Transverse colon (tissue), 3 donors: ENCODE results near the gene RCE1.

Source experiments
- POLR2A ChIP-seq: fragments of 450-650 bp; IDR thresholded peaks from one replicate; pipeline ENCODE4 v1.6.1; 2016; ENCODE audit warnings: antibody characterized with exemption, mild to moderate bottlenecking, moderate library complexity
- TF ChIP-seq, protein P1 (sequence below), 5 experiments: fragments of 200-600 bp in 3 of 5; fragments of 450-650 bp in 2 of 5; sonication (generic) in 3 of 5; IDR thresholded peaks; 1 replicate in 2 of 5; 2 replicates in 3 of 5; pipeline ENCODE4 v1.5.1; 2016 to 2017; ENCODE audit warnings: antibody characterized with exemption in 5 of 5, inconsistent platforms in 3 of 5, mild to moderate bottlenecking in 2 of 5, moderate library complexity in 1 of 5

DNA sequence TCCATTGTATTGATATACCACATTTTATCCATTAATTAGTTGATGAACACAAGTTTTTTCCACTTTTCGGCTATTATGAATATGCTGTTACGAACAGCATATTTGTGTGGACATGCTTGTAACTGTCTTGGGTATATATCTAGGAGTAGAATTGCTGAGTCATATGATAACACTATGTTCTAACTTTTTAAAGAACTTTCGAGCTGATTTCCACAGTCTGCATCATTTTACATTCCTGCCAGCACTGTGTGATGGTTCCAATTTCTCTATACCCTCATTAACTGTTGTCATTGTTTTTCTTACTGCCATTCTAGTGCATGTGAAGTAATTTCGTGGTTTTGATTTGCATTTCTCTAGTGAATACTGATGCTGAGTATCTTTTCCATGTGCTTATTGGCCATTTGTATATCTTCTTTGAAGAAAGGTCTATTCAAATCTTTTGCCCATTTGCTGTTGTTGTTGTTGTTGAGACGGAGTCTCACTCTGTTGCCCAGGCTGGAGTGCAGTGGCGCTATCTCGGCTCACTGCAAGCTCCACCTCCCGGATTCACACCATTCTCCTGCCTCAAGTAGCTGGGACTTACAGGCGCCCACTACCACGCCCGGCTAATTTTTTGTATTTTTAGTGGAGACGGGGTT lies 7.4 kb upstream of the RCE1 start:
- TF ChIP-seq, protein P1, sequence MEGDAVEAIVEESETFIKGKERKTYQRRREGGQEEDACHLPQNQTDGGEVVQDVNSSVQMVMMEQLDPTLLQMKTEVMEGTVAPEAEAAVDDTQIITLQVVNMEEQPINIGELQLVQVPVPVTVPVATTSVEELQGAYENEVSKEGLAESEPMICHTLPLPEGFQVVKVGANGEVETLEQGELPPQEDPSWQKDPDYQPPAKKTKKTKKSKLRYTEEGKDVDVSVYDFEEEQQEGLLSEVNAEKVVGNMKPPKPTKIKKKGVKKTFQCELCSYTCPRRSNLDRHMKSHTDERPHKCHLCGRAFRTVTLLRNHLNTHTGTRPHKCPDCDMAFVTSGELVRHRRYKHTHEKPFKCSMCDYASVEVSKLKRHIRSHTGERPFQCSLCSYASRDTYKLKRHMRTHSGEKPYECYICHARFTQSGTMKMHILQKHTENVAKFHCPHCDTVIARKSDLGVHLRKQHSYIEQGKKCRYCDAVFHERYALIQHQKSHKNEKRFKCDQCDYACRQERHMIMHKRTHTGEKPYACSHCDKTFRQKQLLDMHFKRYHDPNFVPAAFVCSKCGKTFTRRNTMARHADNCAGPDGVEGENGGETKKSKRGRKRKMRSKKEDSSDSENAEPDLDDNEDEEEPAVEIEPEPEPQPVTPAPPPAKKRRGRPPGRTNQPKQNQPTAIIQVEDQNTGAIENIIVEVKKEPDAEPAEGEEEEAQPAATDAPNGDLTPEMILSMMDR (IDR thresholded peaks at IDR 0.05) = no peak
- TF ChIP-seq POLR2A = no peak
